K562 (cell line): Measurements from ENCODE around the gene RNF126. TPM values are rescaled to one million over a fixed set of nuclear protein-coding genes. Genes with fewer than 3 reads are reported as not detected.

Experiments
- ATAC-seq: fragments of 200-7000 bp; cut with Tn5 transposase; 3 replicates; pipeline ENCODE4 v1.9.1; 2020; ENCODE audit warnings: moderate library complexity
- BruUV-seq: library from RNA; stranded (reverse); fragments of 400-500 nt; replicated peaks from 2 replicates; lab custom pipeline; 2021; lab: Mats Ljungman, UMichigan
- CTCF ChIA-PET: fragments of 300-600 bp; formaldehyde crosslinking; extraction: SDS; loops from one replicate; lab custom pipeline; 2021; ENCODE audit warnings: low intra/inter-chr PET ratio; lab: Yijun Ruan, JAX
- POLR2A ChIA-PET: fragments of 300-600, 350-650 bp; sonication (Branson Sonifier 250); formaldehyde crosslinking; extraction: SDS; loops from one replicate; lab custom pipeline; 2021; ENCODE audit warnings: antibody characterized with exemption, inconsistent platforms; lab: Yijun Ruan, JAX
- DNase-seq, 4 experiments: peaks; one replicate each; pipeline versions ENCODE4 v3.0.0 to v3.0.0-alpha.2; 2011 to 2018; ENCODE audit warnings: low spot score in 3 of 4, mixed read lengths in 3 of 4; ENCODE audit errors: extremely low read depth in 1 of 4
- FAIRE-seq: peaks from 2 replicates; lab custom pipeline; 2011; peaks lifted over from hg19 to GRCh38; lab: Jason Lieb, UNC
- H2AFZ ChIP-seq: 2 replicates; pipeline ENCODE4 v1.6.0; 2011; ENCODE audit warnings: low read depth, low read length, control low read depth, inconsistent platforms
- H3K27ac ChIP-seq: fragments of 200-600 bp; 3 replicates; pipeline ENCODE4 v1.8.0; 2011; ENCODE audit warnings: low read depth, mild to moderate bottlenecking, control low read depth, inconsistent platforms, low read length, moderate library complexity, mixed read lengths; ENCODE audit errors: extremely low read depth
- H3K27me3 ChIP-seq, 2 experiments: fragments of 300-600 bp in 1 of 2; 2 replicates in 1 of 2; 3 replicates in 1 of 2; pipeline versions ENCODE4 v1.6.0 to v1.8.0; 2011; ENCODE audit warnings: inconsistent platforms in 2 of 2, low read length in 2 of 2, mild to moderate bottlenecking in 1 of 2, mixed read lengths in 1 of 2, moderate library complexity in 1 of 2; ENCODE audit not compliant: control insufficient read depth in 2 of 2, insufficient read depth in 2 of 2
- H3K36me3 ChIP-seq: fragments of 300-600 bp; 3 replicates; pipeline ENCODE4 v1.8.0; 2011; ENCODE audit warnings: mild to moderate bottlenecking, low read length, inconsistent platforms; ENCODE audit not compliant: control insufficient read depth, insufficient read depth
- H3K4me1 ChIP-seq, 2 experiments: fragments of 200-600 bp in 1 of 2; replicated peaks in 1 of 2; 2 replicates in 1 of 2; 3 replicates in 1 of 2; pipeline versions ENCODE4 v1.5.1 to v1.8.0; 2011; ENCODE audit warnings: inconsistent platforms in 2 of 2, low read length in 2 of 2, mild to moderate bottlenecking in 1 of 2, mixed read lengths in 1 of 2, moderate library complexity in 1 of 2; ENCODE audit not compliant: control insufficient read depth in 2 of 2, insufficient read depth in 2 of 2
- H3K4me2 ChIP-seq: 2 replicates; pipeline ENCODE4 v1.6.1; 2011; ENCODE audit warnings: low read length, control low read depth, inconsistent platforms, mixed read lengths; ENCODE audit not compliant: insufficient read depth
- H3K4me3 ChIP-seq: fragments of 200-600 bp; sonication (generic), shearing (Covaris generic); 2 replicates; pipeline ENCODE4 v1.5.1; 2016; ENCODE audit warnings: control low read depth, inconsistent platforms
- H3K79me2 ChIP-seq: fragments of 200-600 bp; 3 replicates; pipeline ENCODE4 v1.8.0; 2011; ENCODE audit warnings: low read length, inconsistent platforms; ENCODE audit not compliant: control insufficient read depth, insufficient read depth
- H3K9ac ChIP-seq, 2 experiments: 2 replicates each; pipeline versions ENCODE4 v1.6.0 to v1.6.1; 2011; ENCODE audit warnings: low read depth in 2 of 2, low read length in 2 of 2, control low read depth in 1 of 2, inconsistent platforms in 1 of 2, mild to moderate bottlenecking in 1 of 2, mixed read lengths in 1 of 2; ENCODE audit not compliant: insufficient read depth in 1 of 2
- H3K9me1 ChIP-seq: one replicate; pipeline ENCODE4 v1.6.0; 2011; ENCODE audit warnings: inconsistent platforms, mild to moderate bottlenecking, low read length, moderate library complexity; ENCODE audit not compliant: control insufficient read depth, insufficient read depth
- H3K9me3 ChIP-seq: replicated peaks from 2 replicates; pipeline ENCODE4 v1.5.1; 2011; ENCODE audit warnings: low read depth, low read length, inconsistent platforms; ENCODE audit not compliant: control insufficient read depth, insufficient read depth
- H4K20me1 ChIP-seq: replicated peaks from 2 replicates; pipeline ENCODE4 v1.6.1; 2011; ENCODE audit warnings: low read length, inconsistent platforms, mixed read lengths; ENCODE audit not compliant: control insufficient read depth, insufficient read depth
- BCOR ChIP-seq: fragments of 450-650 bp; IDR thresholded peaks from 2 replicates; pipeline ENCODE4 v1.6.1; 2016
- CBX5 ChIP-seq: IDR thresholded peaks from 2 replicates; pipeline ENCODE4 v1.6.1; 2014; ENCODE audit warnings: low read depth, borderline replicate concordance
- ESRRB ChIP-seq: fragments of 250-450 bp; sonication (Bioruptor Pico); IDR thresholded peaks from 2 replicates; pipeline ENCODE4 v1.5.0; 2020; ENCODE audit warnings: mild to moderate bottlenecking, moderate library complexity, borderline replicate concordance
- FIP1L1 ChIP-seq: fragments of 200-400 bp; formaldehyde crosslinking; IDR thresholded peaks from 2 replicates; pipeline ENCODE4 v1.6.1; 2018; ENCODE audit warnings: mild to moderate bottlenecking, low read depth, low read length; ENCODE audit not compliant: poor library complexity, severe bottlenecking
- MAZ ChIP-seq, 2 experiments: fragments of 450-650 bp in 1 of 2; sonication (generic) in 1 of 2; formaldehyde crosslinking; IDR thresholded peaks in 1 of 2; conservative IDR thresholded peaks in 1 of 2; 2 replicates each; pipeline versions ENCODE4 v1.4.0 to v1.5.0; 2020; ENCODE audit warnings: mild to moderate bottlenecking in 1 of 2, missing genetic modification reagents in 1 of 2
- NCOA1 ChIP-seq: fragments of 450-650 bp; IDR thresholded peaks from 2 replicates; pipeline ENCODE4 v1.6.1; 2016; ENCODE audit warnings: low read depth
- PRPF4 ChIP-seq: fragments of 200-400 bp; formaldehyde crosslinking; IDR thresholded peaks from one replicate; pipeline ENCODE4 v1.6.1; 2017; ENCODE audit warnings: low read length, low read depth, mild to moderate bottlenecking; ENCODE audit not compliant: insufficient read depth, poor library complexity, severe bottlenecking
- ZC3H4 ChIP-seq: sonication (generic); formaldehyde crosslinking; IDR thresholded peaks from 2 replicates; pipeline ENCODE4 v1.9.0; 2021; ENCODE audit warnings: missing genetic modification reagents, borderline replicate concordance
- ZNF121 ChIP-seq: sonication (generic); formaldehyde crosslinking; conservative IDR thresholded peaks from 2 replicates; pipeline ENCODE4 v1.8.0; 2022; ENCODE audit warnings: missing genetic modification reagents
- ZNF347 ChIP-seq: fragments of 450-650 bp; formaldehyde crosslinking; IDR thresholded peaks from 2 replicates; pipeline ENCODE4 v1.4.0; 2020; ENCODE audit warnings: low read depth, mild to moderate bottlenecking, moderate library complexity
- ZNF431 ChIP-seq: sonication (generic); formaldehyde crosslinking; IDR thresholded peaks from 2 replicates; pipeline ENCODE4 v1.8.0; 2022; ENCODE audit warnings: mild to moderate bottlenecking, missing genetic modification reagents
- WGBS: fragments of 100-300 bp; shearing (Covaris generic); methylation state at CpG from one replicate; pipeline ENCODE4 v1.1.6; 2016; ENCODE audit warnings: low coverage, mixed read lengths; ENCODE audit not compliant: insufficient coverage; ENCODE audit errors: missing lambda C conversion rate; 5-methylcytosine and 5-hydroxymethylcytosine counted together
- in situ Hi-C: fragments of 300-500 bp; cut with MboI; formaldehyde crosslinking; loops from 4 replicates; pipeline ENCODE4 v1.15.0; 2018; ENCODE audit warnings: inconsistent platforms, mixed read lengths
- intact Hi-C: fragments of 100-400 bp; cut with micrococcal nuclease; formaldehyde crosslinking; loops from 2 replicates; pipeline ENCODE4 v1.14.2; 2022
- polyA plus RNA-seq, 8 experiments: library from polyadenylated mRNA; depleted of rRNA in 4 of 8; stranded (reverse) in 5 of 8; unstranded in 3 of 8; fragments of >200 nt; fragmentation: Nextera tagmentation in 2 of 8; fragmentation: Illumina TruSeq in 1 of 8; extraction: Ambion mirVana in 2 of 8; extraction: Trizol in 1 of 8; gene quantifications; 2 replicates each; pipeline versions ENCODE4 v1.2.1 to v1.2.3, GENCODE V29; 2011 to 2014; ENCODE audit warnings: inconsistent platforms in 1 of 8, missing spikeins in 1 of 8
- total RNA-seq, 7 experiments: library from RNA; depleted of rRNA in 6 of 7; stranded (reverse); fragments of >200 nt in 6 of 7; fragmentation: Illumina TruSeq in 2 of 7; extraction: Trizol in 2 of 7; gene quantifications; 2 replicates each; pipeline versions ENCODE4 v1.2.1 to v1.2.3, GENCODE V29; 2011 to 2021; ENCODE audit warnings: low replicate concordance in 1 of 7
- TF ChIP-seq, protein P1 (sequence below): fragments of 250-450 bp; sonication (Bioruptor Pico); IDR thresholded peaks from 2 replicates; pipeline ENCODE4 v1.8.0; 2022; ENCODE audit warnings: inconsistent platforms, mild to moderate bottlenecking, moderate library complexity, borderline replicate concordance
- TF ChIP-seq, protein P2 (sequence below), 2 experiments: fragments of 450-650 bp in 1 of 2; sonication (generic) in 1 of 2; formaldehyde crosslinking in 1 of 2; IDR thresholded peaks in 1 of 2; conservative IDR thresholded peaks in 1 of 2; 2 replicates each; pipeline versions ENCODE4 v1.6.1 to v1.8.1; 2016 to 2023; ENCODE audit warnings: mild to moderate bottlenecking in 2 of 2, moderate library complexity in 2 of 2, inconsistent platforms in 1 of 2, missing genetic modification reagents in 1 of 2
- TF ChIP-seq, protein P3 (sequence below): fragments of 250-450 bp; sonication (Bioruptor Pico); IDR thresholded peaks from 2 replicates; pipeline ENCODE4 v1.5.0; 2021

The RNF126 gene
- total and polyA plus RNA-seq, 9 of the 15 experiments (the other 6 are each of a cell fraction or from before 2014, with no cell fraction given): 0.27 to 101 (median 12.3) TPM

DNA sequence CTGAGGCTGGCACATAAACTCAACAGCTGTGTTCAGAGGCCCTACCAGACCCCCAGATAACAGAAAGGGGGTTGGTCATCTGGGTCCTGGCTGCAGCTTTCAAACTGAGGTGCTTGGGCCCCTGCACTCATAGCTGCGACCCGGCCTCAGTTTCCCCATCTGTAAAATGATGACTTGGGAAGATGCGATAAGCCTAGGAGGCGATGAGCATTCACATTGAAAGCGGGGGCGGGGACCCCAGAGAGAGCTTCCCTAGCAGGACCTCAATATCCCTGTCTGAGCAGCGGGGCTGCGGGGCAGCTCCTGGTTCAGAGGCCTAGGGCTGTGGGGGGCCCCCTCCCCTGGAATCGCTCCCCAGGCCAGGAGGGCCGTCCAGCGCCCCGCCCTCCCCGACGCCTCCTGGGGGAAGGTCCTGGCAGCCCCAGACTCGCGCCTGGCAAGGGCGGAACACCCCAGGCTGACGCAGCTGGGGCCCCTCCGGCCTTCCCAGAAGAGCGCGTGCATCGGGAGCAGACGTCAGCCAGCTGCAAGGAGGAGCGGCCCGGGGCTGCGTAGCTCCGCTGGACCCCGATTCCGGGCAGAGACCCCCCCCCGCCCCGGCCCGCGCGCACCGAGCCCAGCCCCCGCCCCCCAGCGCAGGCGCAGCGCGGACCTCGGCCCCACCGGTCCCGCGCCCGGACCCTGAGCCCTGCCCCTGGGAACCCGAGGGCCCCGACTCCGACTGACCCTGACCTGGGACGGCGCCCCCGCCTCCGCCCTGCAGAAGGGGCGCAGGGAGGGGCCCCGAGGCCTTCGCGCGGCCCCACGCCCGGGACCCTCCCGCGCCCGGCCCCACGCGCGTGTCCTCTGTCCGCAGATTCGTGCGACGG is 16.6 kb upstream of the RNF126 start:
- DNase-seq (peak; percentile 61 to 69 (median 67)), FAIRE-seq (no peak), ATAC-seq (peak; percentile 20)
- peaks cover 8% of the 10 kb centered on the region for H3K79me2 ChIP-seq
- peaks cover 10% of the 10 kb centered on the region for H3K9me1 ChIP-seq
- no peaks in the 10 kb centered on the region for H3K9me3 ChIP-seq
- ChIA-PET CTCF (interaction anchor here (0.8 kb wide), 1 partner anchor 15 kb away, joined by 3 read pairs; no protein-coding TSS in a partner anchor), POLR2A (interaction anchor here (0.7 to 1.3 kb wide), 3 partner anchors 10 to 310 kb away, joined by 3 to 8 read pairs (median 5); partner anchors contain the start of gene RNF126)
- H3K36me3 ChIP-seq: no peaks in the 10 kb centered on the region
- peak overlapping the region; percentile 89 for H2AFZ ChIP-seq
- in situ Hi-C loops: no loop called here
- peak overlapping the region; percentile 82 to 97 for H3K9ac ChIP-seq
- peaks cover 5 to 76% of the 10 kb centered on the region in 2 experiments for H3K4me1 ChIP-seq
- peak overlapping the region; percentile 94 for H3K4me3 ChIP-seq
- no peaks in the 10 kb centered on the region; a peak in 1 of 5 replicates for H3K27me3 ChIP-seq
- BruUV-seq: TSS peak; percentile 82
- peak overlapping the region; percentile 80 for H3K4me2 ChIP-seq
- H4K20me1 ChIP-seq: no peaks in the 10 kb centered on the region
- 5% methylated on average over 25 of the region's 69 CpGs for WGBS
- intact Hi-C loops: loop anchor here (1.0 kb wide), 1 partner anchor 24 kb away; no protein-coding TSS in a partner anchor
- H3K27ac ChIP-seq: peak overlapping the region; percentile 94
- TF ChIP-seq ESRRB (CRISPR knock-in tag) (no peak), PRPF4 (peak; percentile 44), MAZ (CRISPR knock-in tag; conservative IDR thresholded peaks at IDR 0.05 in 1 of 2, IDR thresholded peaks at IDR 0.05 in 1 of 2) (peak in 1 of 2 experiments; percentile 77; a peak in 2 of 4 replicates), BCOR (peak; percentile 76), ZC3H4 (CRISPR knock-in tag) (peak; percentile 83; the same call in 1 of the 2 replicates), ZNF347 (CRISPR knock-in tag) (no peak), FIP1L1 (peak; percentile 61), CBX5 (no peak), ZNF431 (0 out of 2 replicates have a peak, but pooled peaks have one; percentile 47), NCOA1 (no peak), ZNF121 (CRISPR knock-in tag) (no peak)
- TF ChIP-seq, protein P1, sequence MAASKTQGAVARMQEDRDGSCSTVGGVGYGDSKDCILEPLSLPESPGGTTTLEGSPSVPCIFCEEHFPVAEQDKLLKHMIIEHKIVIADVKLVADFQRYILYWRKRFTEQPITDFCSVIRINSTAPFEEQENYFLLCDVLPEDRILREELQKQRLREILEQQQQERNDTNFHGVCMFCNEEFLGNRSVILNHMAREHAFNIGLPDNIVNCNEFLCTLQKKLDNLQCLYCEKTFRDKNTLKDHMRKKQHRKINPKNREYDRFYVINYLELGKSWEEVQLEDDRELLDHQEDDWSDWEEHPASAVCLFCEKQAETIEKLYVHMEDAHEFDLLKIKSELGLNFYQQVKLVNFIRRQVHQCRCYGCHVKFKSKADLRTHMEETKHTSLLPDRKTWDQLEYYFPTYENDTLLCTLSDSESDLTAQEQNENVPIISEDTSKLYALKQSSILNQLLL: no peak
- TF ChIP-seq, protein P2, sequence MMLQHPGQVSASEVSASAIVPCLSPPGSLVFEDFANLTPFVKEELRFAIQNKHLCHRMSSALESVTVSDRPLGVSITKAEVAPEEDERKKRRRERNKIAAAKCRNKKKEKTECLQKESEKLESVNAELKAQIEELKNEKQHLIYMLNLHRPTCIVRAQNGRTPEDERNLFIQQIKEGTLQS (IDR thresholded peaks at IDR 0.05): no peak
- TF ChIP-seq, protein P2 (CRISPR knock-in tag; conservative IDR thresholded peaks at IDR 0.05): no peak
- TF ChIP-seq, protein P3, sequence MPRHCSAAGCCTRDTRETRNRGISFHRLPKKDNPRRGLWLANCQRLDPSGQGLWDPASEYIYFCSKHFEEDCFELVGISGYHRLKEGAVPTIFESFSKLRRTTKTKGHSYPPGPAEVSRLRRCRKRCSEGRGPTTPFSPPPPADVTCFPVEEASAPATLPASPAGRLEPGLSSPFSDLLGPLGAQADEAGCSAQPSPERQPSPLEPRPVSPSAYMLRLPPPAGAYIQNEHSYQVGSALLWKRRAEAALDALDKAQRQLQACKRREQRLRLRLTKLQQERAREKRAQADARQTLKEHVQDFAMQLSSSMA (CRISPR knock-in tag): 0 out of 2 replicates have a peak, but pooled peaks have one; percentile 27
